ENCODE data around the gene EFR3B. TPM values are rescaled to one million over a fixed set of nuclear protein-coding genes. Genes with fewer than 3 reads are reported as not detected.
A peak's percentile ranks its signal among the peaks of the same experiment; 100 is the strongest.

Gene EFR3B
- total and polyA plus RNA-seq, 2 of the 13 experiments (the other 11 are each of a cell fraction or from before 2014, with no cell fraction given): 0.42 TPM

DNA sequence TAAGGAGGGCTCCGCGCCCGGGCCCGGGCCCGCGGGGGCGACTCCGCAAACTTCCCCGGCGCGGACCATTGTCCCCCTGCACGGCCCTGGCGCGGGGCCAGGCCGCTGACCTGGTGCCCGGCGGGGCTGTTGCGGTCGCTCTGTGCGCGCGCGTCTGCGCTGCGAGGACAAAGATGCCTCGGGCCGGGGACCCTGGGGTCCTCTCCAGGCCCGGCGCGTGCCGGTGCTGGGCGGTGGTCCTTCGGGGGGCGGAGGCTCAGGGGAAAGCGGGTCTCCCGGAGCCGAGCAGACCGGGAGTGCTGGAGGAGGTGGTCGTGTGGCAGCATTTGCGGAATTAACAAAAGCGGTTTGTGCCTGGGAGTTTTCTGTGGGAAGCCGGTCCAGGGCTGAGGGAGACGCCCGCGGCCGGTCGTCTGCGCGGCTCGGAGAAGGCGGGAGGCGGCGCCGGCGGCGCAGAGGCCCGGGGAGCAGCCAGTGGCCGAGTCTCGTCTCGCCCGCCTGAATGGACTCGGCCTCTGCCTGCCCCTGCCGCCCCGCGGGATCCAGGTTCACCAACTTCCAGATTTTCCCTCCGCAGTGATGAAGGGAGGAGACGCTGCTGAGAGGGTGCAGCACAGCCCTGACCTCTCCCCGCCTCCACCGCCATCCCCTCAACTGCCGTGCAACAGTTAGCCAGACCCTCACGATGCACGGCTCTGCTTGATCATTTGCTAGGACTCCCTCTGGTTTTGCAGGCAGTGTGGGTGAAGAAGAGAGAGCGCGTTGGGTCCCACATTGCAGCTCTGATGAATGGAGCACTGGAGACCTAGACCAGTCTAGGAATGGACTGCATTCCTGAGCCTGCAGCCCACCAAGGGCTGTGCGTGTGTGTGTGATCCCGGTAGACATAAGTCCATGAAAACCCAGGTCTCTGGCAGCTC, 705 bp downstream of the EFR3B start (continued):
- no peak for TF ChIP-seq CHD4 (IDR thresholded peaks at IDR 0.05; ENCODE audit: borderline replicate concordance, low read length)
- TF ChIP-seq HOXD1 (CRISPR knock-in tag; IDR thresholded peaks at IDR 0.05): no peak
- TF ChIP-seq CREB1 (IDR thresholded peaks at IDR 0.05): no peak
- TF ChIP-seq CREB1 (CRISPR knock-in tag; IDR thresholded peaks at IDR 0.05): no peak
- TF ChIP-seq, protein P1, sequence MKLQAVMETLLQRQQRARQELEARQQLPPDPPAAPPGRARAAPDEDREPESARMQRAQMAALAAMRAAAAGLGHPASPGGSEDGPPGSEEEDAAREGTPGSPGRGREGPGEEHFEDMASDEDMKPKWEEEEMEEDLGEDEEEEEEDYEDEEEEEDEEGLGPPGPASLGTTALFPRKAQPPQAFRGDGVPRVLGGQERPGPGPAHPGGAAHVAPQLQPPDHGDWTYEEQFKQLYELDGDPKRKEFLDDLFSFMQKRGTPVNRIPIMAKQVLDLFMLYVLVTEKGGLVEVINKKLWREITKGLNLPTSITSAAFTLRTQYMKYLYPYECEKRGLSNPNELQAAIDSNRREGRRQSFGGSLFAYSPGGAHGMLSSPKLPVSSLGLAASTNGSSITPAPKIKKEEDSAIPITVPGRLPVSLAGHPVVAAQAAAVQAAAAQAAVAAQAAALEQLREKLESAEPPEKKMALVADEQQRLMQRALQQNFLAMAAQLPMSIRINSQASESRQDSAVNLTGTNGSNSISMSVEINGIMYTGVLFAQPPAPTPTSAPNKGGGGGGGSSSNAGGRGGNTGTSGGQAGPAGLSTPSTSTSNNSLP (IDR thresholded peaks at IDR 0.05; ENCODE audit: low read depth, low read length): no peak
- peak; percentile 17; the same call in 1 of the 2 replicates for TF ChIP-seq ZFY (CRISPR knock-in tag; IDR thresholded peaks at IDR 0.05)
- TF ChIP-seq ISX (CRISPR knock-in tag; conservative IDR thresholded peaks at IDR 0.05): no peak
- TF ChIP-seq, protein P2, sequence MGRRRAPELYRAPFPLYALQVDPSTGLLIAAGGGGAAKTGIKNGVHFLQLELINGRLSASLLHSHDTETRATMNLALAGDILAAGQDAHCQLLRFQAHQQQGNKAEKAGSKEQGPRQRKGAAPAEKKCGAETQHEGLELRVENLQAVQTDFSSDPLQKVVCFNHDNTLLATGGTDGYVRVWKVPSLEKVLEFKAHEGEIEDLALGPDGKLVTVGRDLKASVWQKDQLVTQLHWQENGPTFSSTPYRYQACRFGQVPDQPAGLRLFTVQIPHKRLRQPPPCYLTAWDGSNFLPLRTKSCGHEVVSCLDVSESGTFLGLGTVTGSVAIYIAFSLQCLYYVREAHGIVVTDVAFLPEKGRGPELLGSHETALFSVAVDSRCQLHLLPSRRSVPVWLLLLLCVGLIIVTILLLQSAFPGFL (CRISPR knock-in tag; IDR thresholded peaks at IDR 0.05): no peak
- no peak for TF ChIP-seq ZNF232 (CRISPR knock-in tag; IDR thresholded peaks at IDR 0.05; ENCODE audit: borderline replicate concordance)
- no peak for TF ChIP-seq KDM6A (CRISPR knock-in tag; IDR thresholded peaks at IDR 0.05; ENCODE audit: low read depth)
- no peak for TF ChIP-seq ZNF572 (CRISPR knock-in tag; IDR thresholded peaks at IDR 0.05)
- TF ChIP-seq, protein P3, sequence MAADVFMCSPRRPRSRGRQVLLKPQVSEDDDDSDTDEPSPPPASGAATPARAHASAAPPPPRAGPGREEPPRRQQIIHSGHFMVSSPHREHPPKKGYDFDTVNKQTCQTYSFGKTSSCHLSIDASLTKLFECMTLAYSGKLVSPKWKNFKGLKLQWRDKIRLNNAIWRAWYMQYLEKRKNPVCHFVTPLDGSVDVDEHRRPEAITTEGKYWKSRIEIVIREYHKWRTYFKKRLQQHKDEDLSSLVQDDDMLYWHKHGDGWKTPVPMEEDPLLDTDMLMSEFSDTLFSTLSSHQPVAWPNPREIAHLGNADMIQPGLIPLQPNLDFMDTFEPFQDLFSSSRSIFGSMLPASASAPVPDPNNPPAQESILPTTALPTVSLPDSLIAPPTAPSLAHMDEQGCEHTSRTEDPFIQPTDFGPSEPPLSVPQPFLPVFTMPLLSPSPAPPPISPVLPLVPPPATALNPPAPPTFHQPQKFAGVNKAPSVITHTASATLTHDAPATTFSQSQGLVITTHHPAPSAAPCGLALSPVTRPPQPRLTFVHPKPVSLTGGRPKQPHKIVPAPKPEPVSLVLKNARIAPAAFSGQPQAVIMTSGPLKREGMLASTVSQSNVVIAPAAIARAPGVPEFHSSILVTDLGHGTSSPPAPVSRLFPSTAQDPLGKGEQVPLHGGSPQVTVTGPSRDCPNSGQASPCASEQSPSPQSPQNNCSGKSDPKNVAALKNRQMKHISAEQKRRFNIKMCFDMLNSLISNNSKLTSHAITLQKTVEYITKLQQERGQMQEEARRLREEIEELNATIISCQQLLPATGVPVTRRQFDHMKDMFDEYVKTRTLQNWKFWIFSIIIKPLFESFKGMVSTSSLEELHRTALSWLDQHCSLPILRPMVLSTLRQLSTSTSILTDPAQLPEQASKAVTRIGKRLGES (CRISPR knock-in tag; IDR thresholded peaks at IDR 0.05; ENCODE audit: borderline replicate concordance): no peak
- TF ChIP-seq NFKB2 (CRISPR knock-in tag; IDR thresholded peaks at IDR 0.05; ENCODE audit: borderline replicate concordance): 0 out of 2 replicates have a peak, but pooled peaks have one; percentile 24
- TF ChIP-seq, protein P4, sequence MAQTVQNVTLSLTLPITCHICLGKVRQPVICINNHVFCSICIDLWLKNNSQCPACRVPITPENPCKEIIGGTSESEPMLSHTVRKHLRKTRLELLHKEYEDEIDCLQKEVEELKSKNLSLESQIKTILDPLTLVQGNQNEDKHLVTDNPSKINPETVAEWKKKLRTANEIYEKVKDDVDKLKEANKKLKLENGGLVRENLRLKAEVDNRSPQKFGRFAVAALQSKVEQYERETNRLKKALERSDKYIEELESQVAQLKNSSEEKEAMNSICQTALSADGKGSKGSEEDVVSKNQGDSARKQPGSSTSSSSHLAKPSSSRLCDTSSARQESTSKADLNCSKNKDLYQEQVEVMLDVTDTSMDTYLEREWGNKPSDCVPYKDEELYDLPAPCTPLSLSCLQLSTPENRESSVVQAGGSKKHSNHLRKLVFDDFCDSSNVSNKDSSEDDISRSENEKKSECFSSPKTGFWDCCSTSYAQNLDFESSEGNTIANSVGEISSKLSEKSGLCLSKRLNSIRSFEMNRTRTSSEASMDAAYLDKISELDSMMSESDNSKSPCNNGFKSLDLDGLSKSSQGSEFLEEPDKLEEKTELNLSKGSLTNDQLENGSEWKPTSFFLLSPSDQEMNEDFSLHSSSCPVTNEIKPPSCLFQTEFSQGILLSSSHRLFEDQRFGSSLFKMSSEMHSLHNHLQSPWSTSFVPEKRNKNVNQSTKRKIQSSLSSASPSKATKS (CRISPR knock-in tag; IDR thresholded peaks at IDR 0.05): no peak
- no peak; the same call in 1 of the 2 replicates for TF ChIP-seq RAD21 (CRISPR knock-in tag; IDR thresholded peaks at IDR 0.05)
- no peak for TF ChIP-seq PRPF4 (IDR thresholded peaks at IDR 0.05; ENCODE audit: low read depth, low read length, poor library complexity, severe bottlenecking)
- no peak for TF ChIP-seq YY1 (IDR thresholded peaks at IDR 0.05; ENCODE audit: insufficient read depth, insufficient replicate concordance, low read depth, low read length)
- TF ChIP-seq, protein P5, sequence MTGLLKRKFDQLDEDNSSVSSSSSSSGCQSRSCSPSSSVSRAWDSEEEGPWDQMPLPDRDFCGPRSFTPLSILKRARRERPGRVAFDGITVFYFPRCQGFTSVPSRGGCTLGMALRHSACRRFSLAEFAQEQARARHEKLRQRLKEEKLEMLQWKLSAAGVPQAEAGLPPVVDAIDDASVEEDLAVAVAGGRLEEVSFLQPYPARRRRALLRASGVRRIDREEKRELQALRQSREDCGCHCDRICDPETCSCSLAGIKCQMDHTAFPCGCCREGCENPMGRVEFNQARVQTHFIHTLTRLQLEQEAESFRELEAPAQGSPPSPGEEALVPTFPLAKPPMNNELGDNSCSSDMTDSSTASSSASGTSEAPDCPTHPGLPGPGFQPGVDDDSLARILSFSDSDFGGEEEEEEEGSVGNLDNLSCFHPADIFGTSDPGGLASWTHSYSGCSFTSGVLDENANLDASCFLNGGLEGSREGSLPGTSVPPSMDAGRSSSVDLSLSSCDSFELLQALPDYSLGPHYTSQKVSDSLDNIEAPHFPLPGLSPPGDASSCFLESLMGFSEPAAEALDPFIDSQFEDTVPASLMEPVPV (CRISPR knock-in tag; IDR thresholded peaks at IDR 0.05): peak; percentile 62; the same call in 1 of the 2 replicates
